BLaER1 (cell line): Measurements from ENCODE around the gene MAGEL2.

Source experiments
- H3K27ac ChIP-seq: shearing (Covaris generic); formaldehyde crosslinking; 2 replicates; pipeline ENCODE4 v1.8.1; 2022
- H3K27me3 ChIP-seq: shearing (Covaris generic); formaldehyde crosslinking; 2 replicates; pipeline ENCODE4 v1.8.1; 2022
- H3K36me3 ChIP-seq: shearing (Covaris generic); formaldehyde crosslinking; 2 replicates; pipeline ENCODE4 v1.8.1; 2022
- H3K4me1 ChIP-seq: shearing (Covaris generic); formaldehyde crosslinking; 2 replicates; pipeline ENCODE4 v1.8.1; 2022
- H3K4me2 ChIP-seq: shearing (Covaris generic); formaldehyde crosslinking; 2 replicates; pipeline ENCODE4 v1.8.1; 2022
- H3K4me3 ChIP-seq: shearing (Covaris generic); formaldehyde crosslinking; 2 replicates; pipeline ENCODE4 v1.8.1; 2022
- H3K9ac ChIP-seq: shearing (Covaris generic); formaldehyde crosslinking; 2 replicates; pipeline ENCODE4 v1.8.1; 2022
- H3K9me3 ChIP-seq: shearing (Covaris generic); formaldehyde crosslinking; 2 replicates; pipeline ENCODE4 v1.8.1; 2022
- H4K20me1 ChIP-seq: shearing (Covaris generic); formaldehyde crosslinking; 2 replicates; pipeline ENCODE4 v1.8.1; 2022
- Cebpa-rat ChIP-seq: shearing (Covaris generic); IDR thresholded peaks from 2 replicates; pipeline ENCODE4 v1.8.1; 2022

MAGEL2 gene

DNA sequence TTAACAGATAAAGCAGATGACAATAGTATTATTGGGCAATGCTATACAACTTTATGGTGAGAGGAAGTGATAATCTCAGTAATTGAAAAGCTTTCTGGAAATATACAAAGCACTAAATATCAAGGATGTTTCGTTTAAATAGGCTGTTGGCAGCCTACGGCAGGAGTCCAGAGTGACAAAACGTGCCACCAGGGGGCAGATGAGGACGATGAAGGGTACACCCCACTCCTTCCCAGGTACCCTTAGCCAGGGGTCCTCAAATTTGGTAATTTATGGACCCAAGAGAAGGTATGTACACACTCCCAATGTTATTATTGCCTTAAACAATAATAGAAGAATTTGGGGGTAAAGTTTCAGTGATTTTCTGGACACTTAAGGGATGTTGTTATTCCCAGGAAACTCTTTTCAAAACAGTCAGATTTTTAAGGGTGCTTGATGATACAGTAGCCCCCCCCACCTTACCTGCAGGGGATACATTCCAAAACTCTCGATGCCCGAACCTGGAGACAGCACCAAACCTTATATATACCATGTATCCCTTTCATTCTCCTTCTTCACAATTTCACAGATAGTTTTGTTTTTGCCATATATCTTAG is 1.4 kb upstream of the MAGEL2 start:
- Histone ChIP-seq H3K27ac (no peak overlapping the region), H3K4me2 (no peak overlapping the region), H3K27me3 (no peaks in the 10 kb centered on the region), H3K9ac (no peak overlapping the region), H4K20me1 (no peaks in the 10 kb centered on the region), H3K9me3 (peaks cover 7% of the 10 kb centered on the region; the same call in 1 of the 2 replicates), H3K4me3 (no peak overlapping the region), H3K36me3 (no peaks in the 10 kb centered on the region), H3K4me1 (peaks cover 16% of the 10 kb centered on the region)
- TF ChIP-seq Cebpa-rat, result no peak

- peak overlapping the region; percentile 71 for H3K4me2 ChIP-seq
- no peaks in the 10 kb centered on the region for H3K36me3 ChIP-seq
- TF ChIP-seq Cebpa-rat, result no peak
- peaks cover 7% of the 10 kb centered on the region; the same call in 1 of the 2 replicates for H3K9me3 ChIP-seq
- no peaks in the 10 kb centered on the region for H4K20me1 ChIP-seq
- peak overlapping the region; percentile 66 for H3K4me3 ChIP-seq
- no peaks in the 10 kb centered on the region for H3K27me3 ChIP-seq
- H3K9ac ChIP-seq, result peak overlapping the region; percentile 36; the same call in 1 of the 2 replicates
- H3K27ac ChIP-seq, result peak overlapping the region; percentile 55; the same call in 1 of the 2 replicates
- H3K4me1 ChIP-seq, result peaks cover 16% of the 10 kb centered on the region
Measured at GRCh38 chr15:23647001-23647295, 719 bp downstream of the MAGEL2 start.

GRCh38 chr15:23646165-23647000 is 1.3 kb downstream of the MAGEL2 start:
- Histone ChIP-seq H3K27me3 (no peaks in the 10 kb centered on the region), H4K20me1 (no peaks in the 10 kb centered on the region), H3K4me3 (peak overlapping the region; percentile 66), H3K27ac (no peak overlapping the region), H3K4me1 (peaks cover 16% of the 10 kb centered on the region), H3K4me2 (peak overlapping the region; percentile 71), H3K36me3 (no peaks in the 10 kb centered on the region), H3K9me3 (peaks cover 7% of the 10 kb centered on the region; the same call in 1 of the 2 replicates), H3K9ac (peak overlapping the region; percentile 36; the same call in 1 of the 2 replicates)
- no peak for TF ChIP-seq Cebpa-rat

GRCh38 chr15:23645371-23646164 is 2.1 kb downstream of the MAGEL2 start:
- H3K4me3 ChIP-seq, result no peak overlapping the region
- H3K4me1 ChIP-seq, result peaks cover 19% of the 10 kb centered on the region
- TF ChIP-seq Cebpa-rat, result no peak
- no peak overlapping the region for H3K4me2 ChIP-seq
- H4K20me1 ChIP-seq, result no peaks in the 10 kb centered on the region
- H3K9ac ChIP-seq, result no peak overlapping the region
- peaks cover 7% of the 10 kb centered on the region; the same call in 1 of the 2 replicates for H3K9me3 ChIP-seq
- no peaks in the 10 kb centered on the region for H3K27me3 ChIP-seq
- H3K36me3 ChIP-seq, result no peaks in the 10 kb centered on the region
- H3K27ac ChIP-seq, result no peak overlapping the region

DNA sequence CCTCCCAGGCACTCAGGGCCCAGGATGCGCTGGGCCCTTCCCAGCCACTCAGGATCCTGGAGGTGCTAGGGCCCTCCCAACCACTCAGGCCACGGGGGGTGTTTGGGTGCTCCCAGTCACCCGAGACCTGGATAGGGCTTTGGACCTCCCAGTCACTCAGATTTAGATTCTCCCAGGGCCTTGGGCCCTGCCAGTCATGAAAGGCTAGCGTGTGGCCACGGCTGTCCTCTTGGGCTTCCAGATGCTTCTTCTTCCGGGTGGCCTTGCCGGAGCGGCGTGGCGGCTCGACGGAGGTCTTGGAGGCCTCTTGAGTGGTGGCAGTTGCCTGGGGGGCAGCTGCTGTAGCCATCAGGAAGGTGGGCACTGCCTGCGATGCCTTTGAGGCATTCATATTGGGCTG is 2.8 kb downstream of the MAGEL2 start:
- H3K9me3 ChIP-seq, result peaks cover 7% of the 10 kb centered on the region; the same call in 1 of the 2 replicates
- no peaks in the 10 kb centered on the region for H4K20me1 ChIP-seq
- TF ChIP-seq Cebpa-rat, result no peak

DNA sequence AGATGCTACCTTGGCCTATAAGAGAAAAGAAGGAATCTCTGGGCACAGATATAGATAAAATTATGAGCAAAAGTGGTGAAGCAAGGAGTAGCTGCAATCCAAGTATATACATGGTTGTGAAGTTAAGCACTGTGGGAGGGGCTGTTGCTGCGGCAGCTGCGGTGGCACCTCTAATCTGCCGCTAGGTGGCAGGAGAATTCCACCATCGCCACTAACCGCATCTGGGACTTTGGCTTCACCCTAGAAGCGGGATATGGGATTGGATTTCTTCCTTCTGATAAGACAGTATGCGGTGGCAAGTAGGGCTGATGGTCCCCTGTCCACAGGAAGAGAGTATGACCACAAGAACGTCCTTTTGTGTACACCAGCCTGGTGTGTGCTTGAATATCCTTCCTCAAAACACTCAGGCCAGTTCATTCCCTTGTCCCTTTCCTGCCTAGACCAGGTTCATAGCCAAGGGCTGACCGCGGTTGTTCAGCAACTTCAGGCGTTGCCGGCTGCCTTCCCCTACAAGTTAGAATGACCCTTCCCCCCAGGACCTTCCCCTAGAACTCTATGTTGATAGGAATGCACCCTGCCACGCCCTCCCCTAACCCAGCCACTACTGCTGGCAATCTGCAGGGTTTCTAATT is 5.1 kb downstream of the MAGEL2 start:
- peaks cover 7% of the 10 kb centered on the region; the same call in 1 of the 2 replicates for H3K9me3 ChIP-seq

More for the DNA sequence above, 2.8 kb downstream of the MAGEL2 start:
- no peaks in the 10 kb centered on the region for H3K36me3 ChIP-seq
- H3K9ac ChIP-seq, result no peak overlapping the region
- H3K27ac ChIP-seq, result no peak overlapping the region
- H3K27me3 ChIP-seq, result no peaks in the 10 kb centered on the region
- no peak overlapping the region for H3K4me3 ChIP-seq
- peaks cover 27% of the 10 kb centered on the region for H3K4me1 ChIP-seq
- no peak overlapping the region for H3K4me2 ChIP-seq

DNA sequence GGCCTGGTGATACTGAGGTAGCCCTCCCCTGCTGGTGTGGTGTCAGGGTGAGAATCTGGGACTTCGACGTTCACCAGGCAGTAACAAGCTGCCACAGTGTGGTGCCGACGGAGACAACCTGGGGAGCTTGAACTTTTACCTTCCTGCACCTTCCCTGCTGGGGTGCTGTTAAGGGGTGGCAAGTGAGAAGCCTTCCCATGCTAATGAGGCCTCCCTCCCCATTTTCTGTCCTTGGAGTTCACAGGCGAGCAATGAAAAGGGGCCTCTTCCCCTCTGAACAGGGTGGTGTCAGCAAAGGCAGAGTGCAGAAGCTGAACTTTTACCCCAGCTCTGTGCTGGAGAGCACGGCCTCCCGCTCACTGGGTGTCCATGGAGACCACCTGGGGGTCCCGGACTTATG is 13.5 kb downstream of the MAGEL2 start:
- Histone ChIP-seq H3K27me3 (no peaks in the 10 kb centered on the region), H3K4me2 (no peak overlapping the region), H3K4me1 (peaks cover 5% of the 10 kb centered on the region; the same call in 1 of the 2 replicates), H3K36me3 (no peaks in the 10 kb centered on the region), H3K9me3 (no peaks in the 10 kb centered on the region), H3K4me3 (no peak overlapping the region), H3K27ac (no peak overlapping the region), H3K9ac (no peak overlapping the region), H4K20me1 (no peaks in the 10 kb centered on the region)
- no peak for TF ChIP-seq Cebpa-rat

More for the DNA sequence above, 5.1 kb downstream of the MAGEL2 start:
- Histone ChIP-seq H3K27me3 (no peaks in the 10 kb centered on the region), H3K27ac (no peak overlapping the region), H3K36me3 (no peaks in the 10 kb centered on the region), H3K9ac (no peak overlapping the region), H3K4me2 (no peak overlapping the region), H4K20me1 (no peaks in the 10 kb centered on the region), H3K4me3 (no peak overlapping the region), H3K4me1 (peaks cover 29% of the 10 kb centered on the region)
- no peak for TF ChIP-seq Cebpa-rat

DNA sequence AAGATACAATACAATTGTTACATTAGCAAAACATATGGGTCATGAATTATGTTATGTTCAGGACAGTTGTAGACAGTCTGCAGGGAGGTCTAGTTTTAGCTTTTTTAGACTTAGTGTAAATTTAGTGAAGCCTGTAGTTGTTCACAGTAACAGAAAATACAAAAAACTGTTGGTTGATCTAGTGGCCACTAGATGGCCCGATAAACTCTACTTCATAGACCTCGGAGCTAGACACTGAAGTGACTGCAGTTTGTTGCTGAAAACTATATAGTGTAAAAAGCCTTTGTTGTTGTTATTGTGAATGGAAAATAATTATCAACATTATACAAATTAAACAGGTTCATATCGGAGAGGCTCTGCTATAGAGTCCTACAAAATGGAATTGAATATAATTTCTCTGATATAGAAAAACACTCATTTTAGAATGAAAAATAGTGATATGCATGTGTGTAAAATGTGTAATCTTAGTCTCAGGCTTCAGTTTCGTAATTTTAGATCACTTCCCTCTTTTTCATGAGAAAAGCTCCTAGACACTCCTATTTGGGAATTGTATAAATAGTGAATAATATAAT is 18.3 kb downstream of the MAGEL2 start:
- no peak overlapping the region for H3K4me2 ChIP-seq
- no peak overlapping the region for H3K9ac ChIP-seq
- no peaks in the 10 kb centered on the region for H3K4me1 ChIP-seq
- H4K20me1 ChIP-seq, result no peaks in the 10 kb centered on the region
- TF ChIP-seq Cebpa-rat, result no peak
- H3K36me3 ChIP-seq, result no peaks in the 10 kb centered on the region
- H3K27me3 ChIP-seq, result no peaks in the 10 kb centered on the region
- H3K27ac ChIP-seq, result no peak overlapping the region
- no peaks in the 10 kb centered on the region for H3K9me3 ChIP-seq
- H3K4me3 ChIP-seq, result no peak overlapping the region

DNA sequence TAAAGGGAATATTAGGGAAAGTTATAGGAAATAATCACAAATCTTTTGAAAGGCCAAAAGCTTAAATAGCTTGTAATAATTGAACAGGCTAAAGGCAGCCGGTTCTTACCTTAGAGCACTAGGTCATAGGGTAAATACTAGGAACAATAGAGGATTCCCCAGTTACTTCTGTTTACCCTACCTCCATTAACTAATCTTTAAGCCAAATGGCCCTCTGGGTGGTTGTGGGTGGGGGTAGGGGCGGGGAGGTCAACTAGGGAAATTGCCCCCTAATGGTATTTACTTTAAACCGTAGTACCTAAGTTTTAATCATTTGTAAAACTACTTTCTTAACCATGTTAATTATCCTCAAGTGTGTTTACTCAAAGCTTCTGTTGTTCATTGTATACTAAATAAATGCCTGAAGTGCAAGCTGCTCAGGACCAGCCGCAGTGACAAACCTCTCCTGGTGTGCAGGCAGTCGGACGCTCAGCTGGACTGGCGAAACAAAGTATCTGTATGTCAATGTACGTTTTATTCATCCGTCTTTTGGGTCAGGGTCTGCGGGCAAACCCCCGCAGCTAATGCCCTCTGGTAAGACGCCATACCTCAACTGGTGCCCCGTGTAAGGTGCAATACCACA is 18.9 kb downstream of the MAGEL2 start:
- Histone ChIP-seq H3K27ac (no peak overlapping the region), H3K4me2 (no peak overlapping the region), H3K27me3 (no peaks in the 10 kb centered on the region), H3K4me1 (no peaks in the 10 kb centered on the region), H3K4me3 (no peak overlapping the region), H4K20me1 (no peaks in the 10 kb centered on the region), H3K36me3 (no peaks in the 10 kb centered on the region), H3K9me3 (no peaks in the 10 kb centered on the region), H3K9ac (no peak overlapping the region)
- TF ChIP-seq Cebpa-rat, result no peak
